Measurements from ENCODE around the gene PFKM. TPM values are rescaled to one million over a fixed set of nuclear protein-coding genes. Genes with fewer than 3 reads are reported as not detected.

Gene PFKM
- total and polyA plus RNA-seq, 2 donors (not counting 3 experiments of a cell fraction or from before 2014, with no cell fraction given): 53.4 to 74.4 TPM

DNA sequence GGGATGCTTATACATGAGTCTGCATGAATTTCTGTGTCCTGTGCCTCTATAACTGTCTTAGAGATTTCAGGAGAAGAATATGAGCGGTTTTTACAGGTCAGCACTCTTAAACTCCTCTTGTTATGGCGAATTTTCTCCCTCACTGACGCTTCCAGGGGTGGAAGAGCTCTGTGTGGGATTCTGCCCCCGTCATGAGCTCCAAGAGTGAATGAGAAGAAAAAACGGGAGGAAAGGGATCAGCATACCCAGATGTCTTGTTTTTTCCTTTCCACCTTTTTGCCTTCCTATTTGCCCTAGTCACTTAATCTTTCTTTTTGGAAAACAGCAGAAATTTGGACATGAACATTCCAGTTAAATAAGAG is 651 bp downstream of the PFKM start:
- Histone ChIP-seq H3K79me2 (ENCODE audit: control insufficient read depth, insufficient read depth, low read length) (peaks cover 19% of the 10 kb centered on the region), H3K9me3 (replicated peaks; ENCODE audit: control insufficient read depth, insufficient read depth, low read length) (no peaks in the 10 kb centered on the region), H3K4me2 (ENCODE audit: insufficient read depth, low read length) (peak overlapping the region; percentile 99), H3K9me1 (replicated peaks; ENCODE audit: control insufficient read depth, extremely low read depth, insufficient read depth, low read length) (no peaks in the 10 kb centered on the region), H2AFZ (ENCODE audit: low read depth, low read length) (peak overlapping the region; percentile 94), H3K27ac (ENCODE audit: insufficient read depth, low read depth, low read length) (peak overlapping the region; percentile 25), H3K4me1 (ENCODE audit: control insufficient read depth, extremely low read depth, insufficient read depth, low read length) (peaks cover 12% of the 10 kb centered on the region), H3K36me3 (ENCODE audit: control insufficient read depth in 2 of 2, extremely low read depth in 1 of 2, insufficient read depth in 2 of 2, low read length in 2 of 2) (peaks cover 4 to 5% of the 10 kb centered on the region in 2 experiments), H3K27me3 (ENCODE audit: control insufficient read depth in 2 of 2, insufficient read depth in 2 of 2, low read length in 2 of 2) (peaks cover 2 to 5% of the 10 kb centered on the region in 2 experiments), H3K4me3 (replicated peaks in 1 of 3; ENCODE audit: insufficient read depth in 1 of 3, low read depth in 1 of 3, low read length in 3 of 3) (peak overlapping the region; percentile 80 to 94 (median 91)), H4K20me1 (replicated peaks; ENCODE audit: control insufficient read depth, extremely low read depth, insufficient read depth, low read length) (no peaks in the 10 kb centered on the region), H3K9ac (replicated peaks; ENCODE audit: extremely low read depth, insufficient read depth, low read length) (peak overlapping the region; percentile 74)
- DNase-seq (ENCODE audit: low read depth, low spot score) (no peak), FAIRE-seq (peak; percentile 55)
- CTCF ChIA-PET: interaction anchor here (1.1 to 2.2 kb wide), 5 partner anchors 8 to 178 kb away, joined by 3 to 5 read pairs (median 5); no protein-coding TSS in a partner anchor
- TF ChIP-seq CTCF (IDR thresholded peaks at IDR 0.05; ENCODE audit: extremely low read depth in 1 of 2, insufficient read depth in 1 of 2, low read depth in 1 of 2, low read length in 2 of 2) (no peak), JUN (IDR thresholded peaks at IDR 0.05; ENCODE audit: borderline replicate concordance, insufficient read depth, insufficient read length, low read depth) (no peak), POLR2A (IDR thresholded peaks at IDR 0.05; ENCODE audit: low read depth, low read length) (no peak), EZH2 (IDR thresholded peaks at IDR 0.05; ENCODE audit: borderline replicate concordance, low read depth, low read length, severe bottlenecking) (no peak), MYC (IDR thresholded peaks at IDR 0.05; ENCODE audit: low read depth, low read length) (no peak), FOS (IDR thresholded peaks at IDR 0.05; ENCODE audit: borderline replicate concordance, insufficient read depth, low read length) (no peak), POLR2AphosphoS5 (IDR thresholded peaks at IDR 0.05; ENCODE audit: insufficient read depth, low read depth, low read length) (no peak), GATA2 (IDR thresholded peaks at IDR 0.05; ENCODE audit: insufficient read depth, insufficient read length, low read depth, low read length) (no peak)
- TF ChIP-seq, protein P1, sequence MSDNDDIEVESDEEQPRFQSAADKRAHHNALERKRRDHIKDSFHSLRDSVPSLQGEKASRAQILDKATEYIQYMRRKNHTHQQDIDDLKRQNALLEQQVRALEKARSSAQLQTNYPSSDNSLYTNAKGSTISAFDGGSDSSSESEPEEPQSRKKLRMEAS (IDR thresholded peaks at IDR 0.05; ENCODE audit: insufficient read depth, insufficient read length): no peak
- intact Hi-C loops (cut with micrococcal nuclease): loop anchor here (1.0 kb wide), 1 partner anchor 15 kb away; no protein-coding TSS in a partner anchor
- BruUV-seq (replicated peaks): TSS peak; percentile 47
- POLR2A ChIA-PET: no interaction called here
- dilution Hi-C loops (cut with MboI; ENCODE audit: extremely low pct_ligation_motif_present, low sequenced_read_pairs): no loop called here
